ENCODE data around the gene CHRM3.

The CHRM3 gene

DNA sequence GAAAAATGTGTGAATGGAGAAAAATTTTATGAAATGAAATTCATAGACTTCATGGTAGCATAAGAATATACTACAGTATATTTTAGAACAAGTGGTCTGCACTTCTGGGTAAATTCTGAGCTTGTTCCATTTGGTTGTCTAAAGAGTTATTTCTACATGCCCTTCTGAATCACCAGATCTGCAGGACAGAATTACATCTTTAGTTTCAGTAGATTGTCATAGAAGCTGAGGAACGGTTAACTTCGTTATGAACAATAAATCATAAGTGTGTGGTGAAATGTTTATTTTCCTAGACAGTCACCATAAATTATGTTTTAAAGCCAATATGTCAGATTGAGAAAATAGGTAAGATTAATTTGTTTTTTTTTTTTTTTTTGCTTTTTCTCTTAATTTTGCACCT is 30.9 kb downstream of the CHRM3 start:
- DNase-seq, result no peak

DNA sequence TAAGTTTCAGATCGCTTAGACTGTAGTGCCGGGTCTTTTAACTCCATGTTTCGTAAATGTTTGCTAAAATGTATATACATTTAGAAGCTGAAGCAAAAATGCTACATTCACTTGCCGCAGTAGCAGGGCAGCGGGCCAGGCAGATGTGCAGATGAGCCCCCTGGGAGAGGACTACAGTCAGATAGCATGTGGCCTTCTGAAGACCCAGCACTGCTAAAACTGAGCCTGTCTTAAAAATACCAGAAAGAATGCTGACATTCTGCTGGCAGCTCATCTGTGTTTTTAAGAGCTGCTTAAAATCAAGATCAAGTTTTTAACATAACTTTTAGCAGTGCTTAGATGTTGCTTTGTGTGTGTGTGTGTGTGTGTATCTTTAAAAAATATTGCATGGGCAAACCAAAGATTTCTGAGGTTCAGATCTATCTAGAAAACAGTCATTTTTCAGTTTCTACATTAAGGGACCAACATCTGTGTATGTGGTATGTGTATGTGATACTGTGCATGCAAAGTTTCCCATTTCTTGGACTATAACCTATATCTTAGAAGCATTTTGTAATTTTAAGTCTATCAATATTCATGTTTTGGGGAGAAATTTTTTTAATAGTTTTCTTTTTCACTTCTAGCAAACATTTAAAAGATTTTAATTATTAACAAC is 31.7 kb downstream of the CHRM3 start:
- no peak for DNase-seq

DNA sequence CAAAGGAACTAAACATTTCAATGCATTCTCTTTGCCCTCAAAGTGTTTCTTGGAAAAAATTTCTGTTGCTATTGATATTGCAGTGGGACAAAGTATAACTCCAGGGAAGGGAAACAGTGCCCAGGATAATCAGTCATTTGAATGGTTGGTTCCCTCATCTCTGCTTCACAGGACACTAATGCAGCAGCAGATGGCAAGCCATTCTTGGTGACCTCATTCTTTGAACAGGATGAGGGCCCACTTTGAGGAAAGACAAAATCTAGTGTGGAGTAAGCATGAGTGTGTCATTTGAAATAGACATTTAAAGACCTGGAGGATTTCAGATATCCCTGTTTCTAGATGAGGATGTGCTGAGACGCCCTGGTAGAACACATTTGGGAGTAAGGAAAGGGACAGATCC is 32.3 kb downstream of the CHRM3 start:
- DNase-seq, result no peak

DNA sequence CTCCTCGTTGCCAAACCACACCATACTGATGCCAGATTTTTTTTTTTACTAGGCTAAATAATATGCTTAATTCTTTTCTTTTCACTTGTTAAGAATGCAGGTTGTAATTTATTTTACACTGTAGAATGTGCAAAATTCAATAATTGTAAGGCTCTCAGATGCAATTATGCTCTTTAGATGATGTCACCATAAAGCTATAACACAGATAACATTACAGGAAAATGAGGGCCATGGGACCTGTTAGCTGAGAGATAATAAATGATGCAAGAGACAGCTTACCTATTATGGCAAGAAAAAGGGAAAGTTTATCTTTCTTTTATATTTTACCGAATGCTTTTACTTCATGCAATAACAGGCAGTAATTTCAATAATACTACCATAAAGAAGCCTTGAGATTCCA is 35.4 kb downstream of the CHRM3 start:
- DNase-seq, result no peak

DNA sequence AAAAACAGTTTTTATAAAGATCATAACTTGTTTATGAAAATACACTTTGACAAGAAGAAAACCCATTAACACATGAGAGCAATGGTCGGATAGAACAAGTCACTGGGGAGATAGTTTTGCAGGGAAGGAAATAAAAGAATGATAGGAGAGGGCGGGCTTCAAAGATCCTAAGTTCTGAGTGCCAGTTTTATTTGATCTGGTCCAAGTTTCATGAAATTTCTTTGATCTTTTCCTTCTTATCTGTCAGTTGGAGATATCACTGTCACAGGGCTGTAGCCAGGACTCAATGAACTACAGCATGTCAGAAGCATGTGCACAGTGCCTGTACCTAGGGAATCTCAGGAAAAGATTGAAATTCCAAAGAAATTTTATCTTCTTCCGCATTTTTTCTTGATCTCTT is 36.5 kb downstream of the CHRM3 start:
- DNase-seq, result no peak

DNA sequence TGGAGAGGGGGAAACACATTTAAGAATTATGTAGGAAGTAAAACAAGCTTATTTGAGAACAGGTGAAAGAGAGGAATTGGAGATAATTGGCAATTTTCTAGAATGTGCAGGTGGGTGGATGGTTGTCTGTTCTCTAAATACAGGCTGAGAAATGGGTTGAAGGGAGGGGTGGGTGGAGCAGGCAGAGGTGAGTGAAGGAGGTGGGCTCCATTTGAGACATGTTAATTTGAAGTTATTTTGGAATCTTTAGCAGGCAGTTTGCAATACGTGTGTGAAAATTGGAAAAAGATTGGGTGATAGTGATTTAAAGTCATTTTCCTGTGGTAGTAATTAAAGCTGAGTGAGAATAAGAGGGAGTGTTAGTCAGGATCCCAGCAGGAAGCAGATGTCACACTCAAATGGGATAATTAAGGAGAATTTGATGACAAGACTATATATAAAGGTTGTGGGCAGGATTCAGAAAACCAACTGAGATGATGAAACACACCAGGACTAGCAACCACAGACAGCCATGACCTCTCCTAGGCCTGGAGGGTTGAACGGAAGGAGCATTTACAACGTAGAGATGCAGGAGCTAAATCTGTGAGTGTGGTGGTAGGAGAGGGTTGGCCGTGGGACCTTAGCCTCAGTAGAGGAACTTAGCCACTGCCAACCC is 40.6 kb downstream of the CHRM3 start:
- DNase-seq, result no peak

DNA sequence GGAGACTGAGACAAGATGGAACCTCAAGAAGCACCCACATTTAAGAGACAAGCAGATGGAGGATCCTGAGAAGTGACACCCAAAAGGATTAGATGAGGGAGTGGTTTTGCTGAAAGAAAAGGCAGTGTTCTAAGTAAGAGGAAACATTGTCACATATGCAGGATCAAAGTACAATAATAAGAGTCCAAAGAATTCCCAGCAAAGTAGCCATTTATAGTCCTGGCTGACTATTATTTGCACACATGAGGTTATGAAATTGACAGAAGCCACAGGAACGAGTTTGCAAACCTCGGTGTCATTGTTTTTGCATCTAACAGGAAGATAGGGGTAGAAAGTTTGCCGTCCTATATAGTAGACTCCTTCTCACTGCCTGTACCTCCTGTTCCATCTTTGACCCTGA is 41.3 kb downstream of the CHRM3 start:
- no peak for DNase-seq

DNA sequence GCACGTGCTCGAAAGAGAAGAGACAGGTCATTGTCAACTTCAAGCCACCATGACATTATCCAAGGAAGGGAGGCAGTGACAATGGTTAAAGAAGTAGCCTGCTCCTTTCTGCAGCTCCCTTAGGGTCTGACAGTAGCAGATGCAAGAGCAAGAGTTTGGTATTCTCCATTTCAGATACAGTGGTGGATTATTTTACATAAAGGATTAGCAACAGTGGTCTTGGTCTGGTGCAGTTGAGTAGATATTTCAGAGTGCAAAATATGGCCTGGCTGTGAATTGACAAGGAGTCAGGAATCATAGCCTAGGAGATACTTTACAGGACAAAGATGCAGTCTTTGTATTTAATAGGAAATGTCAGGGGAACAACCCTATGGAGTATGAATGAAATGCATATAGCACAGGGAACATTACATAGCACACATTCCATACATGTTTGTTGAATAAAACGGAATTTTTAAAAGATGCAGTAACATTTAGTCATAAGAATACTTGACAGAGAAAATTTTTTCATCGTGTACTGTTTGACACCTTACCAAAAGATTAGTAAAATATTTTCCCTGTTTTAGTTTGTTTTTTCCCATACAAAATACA is 41.8 kb downstream of the CHRM3 start:
- DNase-seq, result no peak

DNA sequence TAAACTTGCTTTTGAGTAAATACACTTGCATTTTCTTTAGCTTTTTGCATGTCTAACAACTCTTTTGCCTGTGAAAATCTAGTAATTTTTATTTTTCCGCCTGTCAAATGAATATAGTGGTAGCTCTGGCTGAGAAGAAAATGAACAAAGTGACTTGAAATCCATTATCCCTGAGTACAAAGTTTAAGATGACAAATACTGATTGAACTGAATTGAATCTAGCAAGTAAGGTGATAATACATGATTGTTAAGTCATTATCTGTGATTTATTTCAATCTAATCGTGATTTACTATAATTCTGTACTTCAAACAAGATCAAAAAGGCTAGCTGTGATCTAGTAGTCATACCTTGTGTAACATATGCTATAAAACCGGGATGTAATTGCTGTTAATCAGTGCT is 42.8 kb downstream of the CHRM3 start:
- no peak for DNase-seq

DNA sequence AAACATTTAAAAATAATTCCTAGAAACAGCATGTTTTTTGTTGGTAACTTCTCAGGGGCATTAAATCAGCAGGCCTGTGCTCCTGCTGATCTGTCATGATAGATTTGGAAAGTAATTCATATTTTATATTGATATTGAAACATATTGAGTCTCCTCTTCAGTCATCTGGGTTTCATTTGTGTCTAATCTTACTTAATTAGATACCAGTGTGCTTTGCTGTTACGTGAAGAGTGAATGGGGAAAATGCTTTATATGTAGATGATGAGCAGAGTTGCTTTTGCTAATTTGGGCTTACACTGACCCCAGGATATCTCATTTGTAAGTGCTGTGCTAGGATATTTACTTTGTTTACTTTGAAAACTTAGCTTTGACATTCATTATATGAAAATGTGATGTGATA is 45.9 kb downstream of the CHRM3 start:
- no peak for DNase-seq

DNA sequence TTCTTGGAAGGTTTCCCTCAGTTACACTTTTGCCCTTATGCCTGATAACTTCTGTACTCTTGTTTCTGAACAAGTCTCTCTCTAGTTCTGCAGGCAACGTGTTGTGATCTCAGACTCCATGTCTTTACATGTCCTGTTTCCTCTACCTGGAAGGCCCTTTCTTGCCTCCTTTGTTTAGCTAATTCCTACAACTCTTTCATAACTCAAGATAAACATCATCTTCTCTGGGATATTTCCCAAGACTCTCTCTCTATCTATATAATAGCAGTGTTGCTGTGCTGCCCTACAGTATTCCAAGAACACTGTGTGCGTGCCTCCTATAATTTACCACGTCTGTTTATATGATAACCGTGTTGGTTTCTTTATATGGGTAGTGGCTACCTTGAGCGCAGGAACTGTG is 47.8 kb downstream of the CHRM3 start:
- no peak for DNase-seq

All from CD4-positive, alpha-beta T cell treated with Interleukin-1 beta for 1 hour (primary cell).